ENCODE data around the gene RECK.
A peak's percentile ranks its signal among the peaks of the same experiment; 100 is the strongest.

The RECK gene

GRCh38 chr9:36006549-36007315, 30.0 kb upstream of the RECK start:
- Histone ChIP-seq H3K27ac (ENCODE audit: low read depth, low read length) (no peak overlapping the region), H3K27me3 (ENCODE audit: control insufficient read depth in 1 of 2, insufficient read depth in 2 of 2, low read length in 2 of 2) (peaks cover 0 to 5% of the 10 kb centered on the region in 2 donors), H3K9me3 (ENCODE audit: control insufficient read depth in 1 of 2, low read length in 2 of 2) (peaks cover 0 to 6% of the 10 kb centered on the region in 2 donors), H3K36me3 (ENCODE audit: control insufficient read depth in 1 of 2, insufficient read depth in 2 of 2, low read length in 2 of 2) (no peaks in the 10 kb centered on the region), H3K4me3 (ENCODE audit: low read depth in 1 of 2, low read length in 2 of 2) (peak overlapping the region in 1 of 2 donors; percentile 9), H3K9ac (ENCODE audit: low read depth in 1 of 2, low read length in 2 of 2) (no peak overlapping the region), H3K4me1 (ENCODE audit: control insufficient read depth in 1 of 2, insufficient read depth in 2 of 2, low read length in 2 of 2) (peaks cover 20 to 22% of the 10 kb centered on the region in 2 donors)

- Histone ChIP-seq H3K27me3 (ENCODE audit: control insufficient read depth in 1 of 2, insufficient read depth in 2 of 2, low read length in 2 of 2) (peaks cover 0 to 5% of the 10 kb centered on the region in 2 donors), H3K4me1 (ENCODE audit: control insufficient read depth in 1 of 2, insufficient read depth in 2 of 2, low read length in 2 of 2) (peaks cover 20 to 22% of the 10 kb centered on the region in 2 donors), H3K27ac (ENCODE audit: low read depth, low read length) (no peak overlapping the region), H3K9ac (ENCODE audit: low read depth in 1 of 2, low read length in 2 of 2) (no peak overlapping the region), H3K4me3 (ENCODE audit: low read depth in 1 of 2, low read length in 2 of 2) (peak overlapping the region in 1 of 2 donors; percentile 9), H3K36me3 (ENCODE audit: control insufficient read depth in 1 of 2, insufficient read depth in 2 of 2, low read length in 2 of 2) (no peaks in the 10 kb centered on the region), H3K9me3 (ENCODE audit: control insufficient read depth in 1 of 2, low read length in 2 of 2) (peaks cover 0 to 6% of the 10 kb centered on the region in 2 donors)
Measured at GRCh38 chr9:36007316-36007708, 29.4 kb upstream of the RECK start.

- no peak overlapping the region for H3K9ac ChIP-seq (ENCODE audit: low read depth in 1 of 2, low read length in 2 of 2)
- no peak overlapping the region for H3K4me3 ChIP-seq (ENCODE audit: low read depth in 1 of 2, low read length in 2 of 2)
- H3K4me1 ChIP-seq (ENCODE audit: control insufficient read depth in 1 of 2, insufficient read depth in 2 of 2, low read length in 2 of 2): peaks cover 20 to 22% of the 10 kb centered on the region in 2 donors
- no peak overlapping the region for H3K27ac ChIP-seq (ENCODE audit: low read depth, low read length)
- no peaks in the 10 kb centered on the region for H3K36me3 ChIP-seq (ENCODE audit: control insufficient read depth in 1 of 2, insufficient read depth in 2 of 2, low read length in 2 of 2)
- peaks cover 0 to 6% of the 10 kb centered on the region in 2 donors for H3K9me3 ChIP-seq (ENCODE audit: control insufficient read depth in 1 of 2, low read length in 2 of 2)
- H3K27me3 ChIP-seq (ENCODE audit: control insufficient read depth in 1 of 2, insufficient read depth in 2 of 2, low read length in 2 of 2): peaks cover 0 to 5% of the 10 kb centered on the region in 2 donors
Measured at GRCh38 chr9:36007852-36008251, 28.9 kb upstream of the RECK start.

DNA sequence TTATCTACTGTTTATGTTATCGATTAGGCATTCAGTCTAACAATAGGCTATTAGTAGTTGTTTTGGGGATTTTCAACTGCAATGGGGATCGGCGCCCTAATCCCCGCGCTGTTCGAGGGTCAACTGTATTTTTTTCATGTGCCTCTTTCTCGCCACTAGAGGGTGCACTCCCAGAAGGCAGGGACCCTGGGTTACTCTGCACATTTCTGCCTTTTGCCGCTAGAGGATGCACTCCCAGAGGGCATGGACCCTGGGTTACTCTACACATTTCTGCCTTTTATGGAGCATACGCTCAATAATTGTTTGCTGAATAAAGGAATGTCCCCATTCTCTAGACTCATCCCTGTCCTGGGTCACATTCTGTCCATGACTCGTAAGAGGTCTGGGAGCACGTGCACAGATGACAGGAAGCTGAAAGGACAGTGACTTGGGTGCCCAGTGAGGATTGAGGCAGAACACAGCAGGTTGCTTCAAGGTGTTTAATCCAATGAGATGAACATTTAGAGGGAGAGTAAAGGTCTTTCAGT, 27.9 kb upstream of the RECK start:
- H3K4me1 ChIP-seq (ENCODE audit: control insufficient read depth in 1 of 2, insufficient read depth in 2 of 2, low read length in 2 of 2): peaks cover 20 to 22% of the 10 kb centered on the region in 2 donors
- H3K9me3 ChIP-seq (ENCODE audit: control insufficient read depth in 1 of 2, low read length in 2 of 2): peaks cover 0 to 6% of the 10 kb centered on the region in 2 donors
- no peak overlapping the region for H3K9ac ChIP-seq (ENCODE audit: low read depth in 1 of 2, low read length in 2 of 2)
- no peak overlapping the region for H3K4me3 ChIP-seq (ENCODE audit: low read depth in 1 of 2, low read length in 2 of 2)
- H3K27ac ChIP-seq (ENCODE audit: low read depth, low read length): no peak overlapping the region
- no peaks in the 10 kb centered on the region for H3K36me3 ChIP-seq (ENCODE audit: control insufficient read depth in 1 of 2, insufficient read depth in 2 of 2, low read length in 2 of 2)
- H3K27me3 ChIP-seq (ENCODE audit: control insufficient read depth in 1 of 2, insufficient read depth in 2 of 2, low read length in 2 of 2): peaks cover 0 to 5% of the 10 kb centered on the region in 2 donors

DNA sequence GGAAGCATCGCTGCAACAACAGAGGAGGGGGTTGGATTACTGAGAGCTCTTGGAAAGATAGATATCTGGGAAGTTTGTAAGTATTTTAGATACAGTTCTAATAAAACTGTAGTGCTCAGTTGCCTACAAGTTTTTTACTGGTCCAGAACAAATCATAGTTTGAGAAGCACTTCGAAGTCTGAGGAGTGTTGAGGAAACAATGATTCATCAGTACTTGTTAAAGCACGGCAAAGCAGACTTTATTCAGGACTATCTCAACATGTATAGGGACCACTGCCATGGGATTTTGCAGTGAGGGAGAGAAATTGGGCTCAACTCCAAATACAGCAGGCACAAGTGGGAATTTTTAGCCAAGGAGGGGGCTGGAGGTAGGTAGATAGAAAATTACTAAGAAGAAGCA, 25.3 kb upstream of the RECK start:
- Histone ChIP-seq H3K9me3 (ENCODE audit: control insufficient read depth in 1 of 2, low read length in 2 of 2) (no peaks in the 10 kb centered on the region), H3K27ac (ENCODE audit: low read depth, low read length) (no peak overlapping the region), H3K4me3 (ENCODE audit: low read depth in 1 of 2, low read length in 2 of 2) (no peak overlapping the region), H3K9ac (ENCODE audit: low read depth in 1 of 2, low read length in 2 of 2) (no peak overlapping the region), H3K4me1 (ENCODE audit: control insufficient read depth in 1 of 2, insufficient read depth in 2 of 2, low read length in 2 of 2) (peaks cover 13 to 16% of the 10 kb centered on the region in 2 donors), H3K36me3 (ENCODE audit: control insufficient read depth in 1 of 2, insufficient read depth in 2 of 2, low read length in 2 of 2) (no peaks in the 10 kb centered on the region), H3K27me3 (ENCODE audit: control insufficient read depth in 1 of 2, insufficient read depth in 2 of 2, low read length in 2 of 2) (peaks cover 0 to 5% of the 10 kb centered on the region in 2 donors)

GRCh38 chr9:36017278-36017677, 19.4 kb upstream of the RECK start:
- Histone ChIP-seq H3K36me3 (ENCODE audit: control insufficient read depth in 1 of 2, insufficient read depth in 2 of 2, low read length in 2 of 2) (no peaks in the 10 kb centered on the region), H3K4me1 (ENCODE audit: control insufficient read depth in 1 of 2, insufficient read depth in 2 of 2, low read length in 2 of 2) (no peaks in the 10 kb centered on the region), H3K9me3 (ENCODE audit: control insufficient read depth in 1 of 2, low read length in 2 of 2) (no peaks in the 10 kb centered on the region), H3K27ac (ENCODE audit: low read depth, low read length) (no peak overlapping the region), H3K9ac (ENCODE audit: low read depth in 1 of 2, low read length in 2 of 2) (no peak overlapping the region), H3K4me3 (ENCODE audit: low read depth in 1 of 2, low read length in 2 of 2) (no peak overlapping the region), H3K27me3 (ENCODE audit: control insufficient read depth in 1 of 2, insufficient read depth in 2 of 2, low read length in 2 of 2) (no peaks in the 10 kb centered on the region)

- no peak overlapping the region for H3K4me3 ChIP-seq (ENCODE audit: low read depth in 1 of 2, low read length in 2 of 2)
- no peaks in the 10 kb centered on the region for H3K27me3 ChIP-seq (ENCODE audit: control insufficient read depth in 1 of 2, insufficient read depth in 2 of 2, low read length in 2 of 2)
- no peaks in the 10 kb centered on the region for H3K4me1 ChIP-seq (ENCODE audit: control insufficient read depth in 1 of 2, insufficient read depth in 2 of 2, low read length in 2 of 2)
- no peak overlapping the region for H3K9ac ChIP-seq (ENCODE audit: low read depth in 1 of 2, low read length in 2 of 2)
- no peaks in the 10 kb centered on the region for H3K36me3 ChIP-seq (ENCODE audit: control insufficient read depth in 1 of 2, insufficient read depth in 2 of 2, low read length in 2 of 2)
- no peak overlapping the region for H3K27ac ChIP-seq (ENCODE audit: low read depth, low read length)
- no peaks in the 10 kb centered on the region for H3K9me3 ChIP-seq (ENCODE audit: control insufficient read depth in 1 of 2, low read length in 2 of 2)
Measured at GRCh38 chr9:36018129-36018528, 18.6 kb upstream of the RECK start.

GRCh38 chr9:36018891-36019720, 17.6 kb upstream of the RECK start:
- Histone ChIP-seq H3K4me1 (ENCODE audit: control insufficient read depth in 1 of 2, insufficient read depth in 2 of 2, low read length in 2 of 2) (no peaks in the 10 kb centered on the region), H3K27ac (ENCODE audit: low read depth, low read length) (no peak overlapping the region), H3K4me3 (ENCODE audit: low read depth in 1 of 2, low read length in 2 of 2) (no peak overlapping the region), H3K9ac (ENCODE audit: low read depth in 1 of 2, low read length in 2 of 2) (no peak overlapping the region), H3K36me3 (ENCODE audit: control insufficient read depth in 1 of 2, insufficient read depth in 2 of 2, low read length in 2 of 2) (no peaks in the 10 kb centered on the region), H3K9me3 (ENCODE audit: control insufficient read depth in 1 of 2, low read length in 2 of 2) (no peaks in the 10 kb centered on the region), H3K27me3 (ENCODE audit: control insufficient read depth in 1 of 2, insufficient read depth in 2 of 2, low read length in 2 of 2) (no peaks in the 10 kb centered on the region)

DNA sequence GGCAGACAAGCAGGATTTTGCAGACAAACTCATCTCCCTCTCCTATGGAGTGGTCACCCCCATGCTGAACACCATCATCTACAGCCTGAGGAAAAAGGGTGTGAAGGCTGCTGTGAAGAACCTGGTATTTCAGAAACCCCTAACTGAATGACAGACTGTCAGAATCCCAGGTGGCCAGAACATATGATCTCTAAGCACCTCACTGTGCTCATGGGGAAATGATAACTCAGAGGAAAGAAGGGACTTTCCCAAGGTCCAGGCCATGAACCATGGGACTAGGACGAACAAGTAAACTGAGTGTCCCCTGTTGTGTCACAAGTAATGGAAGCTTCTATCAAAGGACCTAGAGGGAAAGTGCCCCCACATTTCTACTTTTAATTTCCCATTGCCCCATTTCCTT, 14.7 kb upstream of the RECK start:
- no peaks in the 10 kb centered on the region for H3K27me3 ChIP-seq (ENCODE audit: control insufficient read depth in 1 of 2, insufficient read depth in 2 of 2, low read length in 2 of 2)
- H3K27ac ChIP-seq (ENCODE audit: low read depth, low read length): no peak overlapping the region
- H3K9me3 ChIP-seq (ENCODE audit: control insufficient read depth in 1 of 2, low read length in 2 of 2): no peaks in the 10 kb centered on the region
- H3K9ac ChIP-seq (ENCODE audit: low read depth in 1 of 2, low read length in 2 of 2): no peak overlapping the region
- H3K36me3 ChIP-seq (ENCODE audit: control insufficient read depth in 1 of 2, insufficient read depth in 2 of 2, low read length in 2 of 2): no peaks in the 10 kb centered on the region
- H3K4me1 ChIP-seq (ENCODE audit: control insufficient read depth in 1 of 2, insufficient read depth in 2 of 2, low read length in 2 of 2): no peaks in the 10 kb centered on the region
- H3K4me3 ChIP-seq (ENCODE audit: low read depth in 1 of 2, low read length in 2 of 2): no peak overlapping the region

All from duodenal mucosa (tissue), 2 donors.